Measurements from ENCODE around the gene C14orf132. TPM values are rescaled to one million over a fixed set of nuclear protein-coding genes. Genes with fewer than 3 reads are reported as not detected.

Gene C14orf132
- 1.7 TPM for total RNA-seq
- polyA plus RNA-seq: 4.3 TPM
- long read RNA-seq, donor 1: 0 reads
- long read RNA-seq, donor 2: 0 reads
- long read RNA-seq, donor 3, full-length matches to known transcripts: 1 of 1 reads
- long read RNA-seq, donor 3, partial matches to known transcripts: 0 of 1 reads
- long read RNA-seq, donor 3, other reads (novel, unspliced or antisense): 0 of 1 reads
- long read RNA-seq, donor 4, full-length matches to known transcripts: 1 of 1 reads
- long read RNA-seq, donor 4, partial matches to known transcripts: 0 of 1 reads
- long read RNA-seq, donor 4, other reads (novel, unspliced or antisense): 0 of 1 reads
- long read RNA-seq, donor 5: 0 reads
- long read RNA-seq, donor 6: 0 reads
- long read RNA-seq, donor 7: 0 reads
- long read RNA-seq, donor 8: 0 reads
- long read RNA-seq, donor 9: 0 reads
- long read RNA-seq, donor 10, full-length matches to known transcripts: 1 of 1 reads
- long read RNA-seq, donor 10, partial matches to known transcripts: 0 of 1 reads
- long read RNA-seq, donor 10, other reads (novel, unspliced or antisense): 0 of 1 reads

DNA sequence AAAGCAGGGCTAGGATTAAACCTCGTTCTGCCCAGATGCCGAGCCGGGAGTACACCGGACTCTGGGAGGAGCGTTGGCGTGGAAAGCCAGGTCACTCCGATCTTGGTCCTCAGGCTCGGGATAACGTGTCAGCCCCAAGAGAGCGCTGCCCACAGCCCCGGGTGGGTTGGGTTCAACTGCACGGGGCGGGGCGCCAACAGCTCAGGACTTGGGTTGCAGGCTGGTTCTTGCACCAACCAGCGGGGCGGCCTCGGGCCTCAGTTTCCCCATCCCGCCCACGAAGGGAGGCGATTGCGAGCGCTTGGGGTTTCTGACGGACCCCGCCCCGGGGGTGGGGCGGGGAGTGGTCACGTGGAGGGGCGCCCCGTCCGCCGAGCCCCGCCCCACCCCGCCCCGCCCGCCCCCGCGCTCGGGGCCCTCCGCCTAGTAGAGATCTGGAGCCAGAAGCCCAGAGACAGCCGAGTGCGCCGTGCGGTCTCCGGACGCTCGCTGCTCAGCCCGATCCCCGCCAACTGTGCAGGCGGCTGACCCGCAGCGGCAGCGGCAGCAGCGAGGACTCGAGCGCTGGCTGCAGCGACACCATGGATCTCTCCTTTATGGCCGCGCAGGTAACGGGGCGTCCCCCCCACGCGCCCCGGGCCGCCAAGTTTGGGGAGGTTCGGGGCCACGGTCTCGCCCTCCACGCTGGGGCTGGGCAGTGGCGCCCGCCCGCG is at the start of gene C14orf132:
TSS of gene C14orf132 (plus strand) at position 443 of the 713 bp plus-strand sequence. CDS start at position 582, 139 bp downstream.
- peaks cover 29 to 55% of the 10 kb centered on the region in 2 donors for H3K27me3 ChIP-seq (ENCODE audit: control insufficient read depth in 2 of 2, insufficient read depth in 1 of 2, low read length in 1 of 2)
- 2% methylated on average over 72 of the region's 72 CpGs for WGBS
- peak within 1 kb of the TSS in 1 of 2 donors; percentile 42 for H3K4me3 ChIP-seq (ENCODE audit: low read length in 2 of 2)
- peak in 2 of 9 donors; percentile 4 to 11 for DNase-seq (ENCODE audit: low read depth in 6 of 9, low spot score in 9 of 9)
- peaks cover 0 to 2% of the 10 kb centered on the region in 2 donors for H3K4me1 ChIP-seq (ENCODE audit: control insufficient read depth in 2 of 2, insufficient read depth in 2 of 2, low read length in 2 of 2)
- no peak within 1 kb of the TSS for H3K27ac ChIP-seq (ENCODE audit: low read depth in 1 of 2, low read length in 1 of 2)
- no peaks in the 10 kb centered on the region for H3K36me3 ChIP-seq (ENCODE audit: control insufficient read depth in 2 of 2, insufficient read depth in 2 of 2, low read length in 1 of 2)
- H3K9me3 ChIP-seq (ENCODE audit: control insufficient read depth in 2 of 2, insufficient read depth in 1 of 2, low read length in 1 of 2): no peaks in the 10 kb centered on the region

DNA sequence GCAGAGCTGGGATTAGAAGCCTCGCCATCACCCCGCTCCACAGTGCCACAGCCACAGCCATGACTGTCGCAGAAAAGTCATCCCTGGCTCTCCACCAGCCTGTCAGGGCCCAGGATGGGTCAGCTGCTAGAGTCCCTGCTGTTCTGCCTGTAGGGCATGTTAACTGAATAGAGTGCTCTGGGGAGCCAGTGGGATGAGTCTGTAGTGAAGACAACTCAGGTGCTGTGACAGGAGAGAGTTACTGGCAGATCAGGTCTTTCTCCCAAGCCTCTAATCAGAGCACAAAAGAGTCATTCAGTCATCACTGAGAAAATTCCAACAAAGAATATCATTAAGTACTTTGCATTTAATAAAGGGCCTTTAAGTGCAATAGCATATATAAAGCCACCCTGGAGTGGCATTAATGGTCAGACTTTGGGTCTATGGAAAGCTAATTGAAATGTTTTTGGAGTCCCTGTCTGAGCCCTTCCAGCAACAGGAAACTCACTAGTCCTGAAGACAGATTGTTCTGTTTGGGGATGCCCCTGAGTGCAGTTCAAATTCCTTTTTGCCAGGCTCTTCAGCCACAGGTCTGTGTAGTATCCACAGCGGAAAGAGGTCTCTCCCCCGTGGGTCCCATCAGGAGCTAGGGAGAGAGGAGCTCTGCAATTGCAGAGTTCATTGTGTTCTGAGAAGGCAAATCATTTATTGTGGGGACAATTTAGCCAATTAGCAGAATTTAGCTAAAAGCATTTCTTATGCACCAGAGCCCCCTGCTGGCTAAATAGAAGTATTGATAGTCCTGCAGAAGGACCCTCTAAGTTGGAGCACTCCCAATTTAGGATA is 45.2 kb upstream of the C14orf132 start:
- Histone ChIP-seq H3K9me3 (ENCODE audit: control insufficient read depth in 2 of 2, insufficient read depth in 1 of 2, low read length in 1 of 2) (peaks cover 0 to 1% of the 10 kb centered on the region in 2 donors), H3K4me3 (ENCODE audit: low read length in 2 of 2) (no peak overlapping the region), H3K36me3 (ENCODE audit: control insufficient read depth in 2 of 2, insufficient read depth in 2 of 2, low read length in 1 of 2) (no peaks in the 10 kb centered on the region), H3K4me1 (ENCODE audit: control insufficient read depth in 2 of 2, insufficient read depth in 2 of 2, low read length in 2 of 2) (no peaks in the 10 kb centered on the region), H3K27ac (ENCODE audit: low read depth in 1 of 2, low read length in 1 of 2) (no peak overlapping the region), H3K27me3 (ENCODE audit: control insufficient read depth in 2 of 2, insufficient read depth in 1 of 2, low read length in 1 of 2) (no peaks in the 10 kb centered on the region)
- peak in 7 of 9 donors; percentile 5 to 48 (median 17) for DNase-seq (ENCODE audit: low read depth in 6 of 9, low spot score in 9 of 9)
- WGBS: 57% methylated on average over 5 of the region's 5 CpGs

DNA sequence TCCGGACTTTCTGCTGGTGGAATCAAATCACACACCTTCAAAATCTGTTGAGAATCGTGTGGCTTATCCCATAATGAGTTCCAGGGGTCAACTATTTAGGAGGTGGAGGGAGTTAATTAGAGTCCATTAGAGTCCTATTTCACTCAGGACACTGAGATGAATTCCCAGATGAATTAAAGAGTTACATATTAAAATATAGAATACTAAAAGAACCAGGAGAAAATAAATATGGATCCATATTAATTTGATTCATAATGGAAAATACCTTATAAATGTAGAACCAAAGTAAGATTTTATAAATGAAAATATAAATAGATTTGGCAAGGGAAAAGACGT is 44.6 kb upstream of the C14orf132 start:
- no peak overlapping the region for H3K27ac ChIP-seq (ENCODE audit: low read depth in 1 of 2, low read length in 1 of 2)
- no peaks in the 10 kb centered on the region for H3K27me3 ChIP-seq (ENCODE audit: control insufficient read depth in 2 of 2, insufficient read depth in 1 of 2, low read length in 1 of 2)
- H3K4me1 ChIP-seq (ENCODE audit: control insufficient read depth in 2 of 2, insufficient read depth in 2 of 2, low read length in 2 of 2): no peaks in the 10 kb centered on the region
- DNase-seq (ENCODE audit: low read depth in 6 of 9, low spot score in 9 of 9): no peak
- peaks cover 0 to 1% of the 10 kb centered on the region in 2 donors for H3K9me3 ChIP-seq (ENCODE audit: control insufficient read depth in 2 of 2, insufficient read depth in 1 of 2, low read length in 1 of 2)
- H3K4me3 ChIP-seq (ENCODE audit: low read length in 2 of 2): no peak overlapping the region
- WGBS: 31% methylated on average over 3 of the region's 3 CpGs
- no peaks in the 10 kb centered on the region for H3K36me3 ChIP-seq (ENCODE audit: control insufficient read depth in 2 of 2, insufficient read depth in 2 of 2, low read length in 1 of 2)

DNA sequence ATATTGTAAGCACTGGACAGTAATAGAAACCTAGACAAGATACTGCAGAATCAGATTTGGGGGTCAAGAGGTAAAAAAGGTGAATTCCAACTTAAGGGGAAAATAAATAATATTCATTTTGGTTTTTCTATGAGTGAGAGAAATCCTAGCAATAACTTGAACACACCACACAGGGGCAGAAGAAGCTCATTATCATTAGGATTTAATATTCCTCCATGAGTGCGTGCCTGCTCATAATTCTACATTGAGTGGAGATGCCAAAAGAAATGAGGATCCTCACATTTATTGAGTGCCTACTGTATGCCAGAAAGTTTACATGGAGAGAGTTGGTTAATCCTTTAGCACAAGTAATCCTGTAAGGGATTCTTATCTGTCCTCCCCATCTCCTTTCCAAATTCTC is 40.5 kb upstream of the C14orf132 start:
- H3K27me3 ChIP-seq (ENCODE audit: control insufficient read depth in 2 of 2, insufficient read depth in 1 of 2, low read length in 1 of 2): no peaks in the 10 kb centered on the region
- 72% methylated on average over 1 of the region's 1 CpG for WGBS
- DNase-seq (ENCODE audit: low read depth in 6 of 9, low spot score in 9 of 9): no peak
- no peaks in the 10 kb centered on the region for H3K4me1 ChIP-seq (ENCODE audit: control insufficient read depth in 2 of 2, insufficient read depth in 2 of 2, low read length in 2 of 2)
- H3K27ac ChIP-seq (ENCODE audit: low read depth in 1 of 2, low read length in 1 of 2): no peak overlapping the region
- H3K4me3 ChIP-seq (ENCODE audit: low read length in 2 of 2): no peak overlapping the region
- H3K36me3 ChIP-seq (ENCODE audit: control insufficient read depth in 2 of 2, insufficient read depth in 2 of 2, low read length in 1 of 2): no peaks in the 10 kb centered on the region
- H3K9me3 ChIP-seq (ENCODE audit: control insufficient read depth in 2 of 2, insufficient read depth in 1 of 2, low read length in 1 of 2): no peaks in the 10 kb centered on the region

DNA sequence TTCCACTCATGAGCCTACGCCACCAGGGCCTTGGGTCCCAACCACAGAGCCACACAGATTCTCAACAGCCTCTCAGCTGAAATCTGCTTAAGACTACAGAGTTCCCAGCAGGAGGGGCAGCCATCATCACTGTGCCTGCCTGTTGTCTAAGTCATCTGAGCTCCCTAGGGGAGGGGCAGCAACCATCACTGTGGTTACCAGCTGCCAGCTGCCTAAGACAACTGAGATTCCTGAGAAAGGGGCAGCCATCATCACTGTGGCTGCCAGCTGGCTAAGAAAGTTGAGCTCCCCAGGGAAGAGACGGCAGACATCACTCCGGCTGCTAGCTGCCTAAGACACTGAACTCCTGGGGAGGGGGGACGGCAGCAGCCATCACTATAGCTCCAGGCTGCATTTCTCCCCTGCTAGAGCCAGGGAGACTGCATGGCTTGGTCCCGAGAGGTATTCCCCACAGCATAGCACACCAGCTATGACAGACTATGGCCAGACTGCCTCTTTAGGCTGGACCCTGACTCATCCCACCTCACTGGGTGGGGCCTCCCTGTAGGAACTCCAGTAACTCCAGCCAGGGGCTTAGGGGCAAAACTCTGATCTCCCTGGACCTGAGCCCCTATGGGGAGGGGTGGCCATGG is 37.2 kb upstream of the C14orf132 start:
- no peak overlapping the region for H3K27ac ChIP-seq (ENCODE audit: low read depth in 1 of 2, low read length in 1 of 2)
- no peaks in the 10 kb centered on the region for H3K9me3 ChIP-seq (ENCODE audit: control insufficient read depth in 2 of 2, insufficient read depth in 1 of 2, low read length in 1 of 2)
- H3K4me1 ChIP-seq (ENCODE audit: control insufficient read depth in 2 of 2, insufficient read depth in 2 of 2, low read length in 2 of 2): no peaks in the 10 kb centered on the region
- H3K4me3 ChIP-seq (ENCODE audit: low read length in 2 of 2): no peak overlapping the region
- 86% methylated on average over 5 of the region's 5 CpGs for WGBS
- H3K36me3 ChIP-seq (ENCODE audit: control insufficient read depth in 2 of 2, insufficient read depth in 2 of 2, low read length in 1 of 2): no peaks in the 10 kb centered on the region
- no peak for DNase-seq (ENCODE audit: low read depth in 6 of 9, low spot score in 9 of 9)
- H3K27me3 ChIP-seq (ENCODE audit: control insufficient read depth in 2 of 2, insufficient read depth in 1 of 2, low read length in 1 of 2): no peaks in the 10 kb centered on the region

DNA sequence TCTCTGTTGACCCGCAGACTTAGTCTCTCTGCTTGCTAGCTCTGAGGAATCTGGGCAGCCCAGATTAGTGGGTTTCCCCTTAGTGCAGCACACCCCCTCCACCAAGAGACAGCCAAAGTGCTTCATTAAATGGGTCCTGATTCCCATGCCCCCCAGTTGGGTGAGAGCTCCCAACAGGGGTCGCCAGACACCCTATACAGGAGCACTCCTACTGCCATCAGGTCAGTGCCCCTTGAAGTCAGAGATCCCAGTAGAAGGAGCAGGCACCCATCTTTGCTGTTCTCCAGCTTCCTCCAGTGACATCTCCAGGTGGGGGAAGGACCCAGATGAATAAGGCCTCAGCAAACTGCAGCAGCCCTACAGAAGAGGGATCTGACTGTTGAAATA is 36.7 kb upstream of the C14orf132 start:
- Histone ChIP-seq H3K27me3 (ENCODE audit: control insufficient read depth in 2 of 2, insufficient read depth in 1 of 2, low read length in 1 of 2) (no peaks in the 10 kb centered on the region), H3K4me3 (ENCODE audit: low read length in 2 of 2) (no peak overlapping the region), H3K9me3 (ENCODE audit: control insufficient read depth in 2 of 2, insufficient read depth in 1 of 2, low read length in 1 of 2) (no peaks in the 10 kb centered on the region), H3K4me1 (ENCODE audit: control insufficient read depth in 2 of 2, insufficient read depth in 2 of 2, low read length in 2 of 2) (no peaks in the 10 kb centered on the region), H3K36me3 (ENCODE audit: control insufficient read depth in 2 of 2, insufficient read depth in 2 of 2, low read length in 1 of 2) (no peaks in the 10 kb centered on the region), H3K27ac (ENCODE audit: low read depth in 1 of 2, low read length in 1 of 2) (no peak overlapping the region)
- DNase-seq (ENCODE audit: low read depth in 6 of 9, low spot score in 9 of 9): no peak
- 50% methylated on average over 2 of the region's 2 CpGs for WGBS

DNA sequence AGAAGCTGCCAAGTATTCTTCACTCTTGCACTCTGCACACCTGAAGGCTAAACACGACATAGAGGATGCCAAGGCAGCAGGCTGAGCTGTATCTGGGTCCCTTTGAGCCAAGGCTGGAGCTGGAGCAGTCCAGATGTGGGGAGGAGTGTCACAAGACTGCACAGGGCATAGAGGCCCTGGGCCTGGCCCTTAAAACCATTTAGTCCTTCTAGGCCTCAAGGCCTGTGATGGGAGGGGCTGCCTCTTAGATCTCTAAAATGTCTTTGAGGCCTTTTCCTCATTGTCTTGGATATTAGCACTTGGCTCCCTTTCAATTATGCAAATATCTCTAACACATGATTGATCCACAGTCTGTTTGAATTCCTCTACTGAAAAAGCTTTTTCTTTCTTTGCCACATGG is 28.0 kb upstream of the C14orf132 start:
- Histone ChIP-seq H3K27ac (ENCODE audit: low read depth in 1 of 2, low read length in 1 of 2) (no peak overlapping the region), H3K9me3 (ENCODE audit: control insufficient read depth in 2 of 2, insufficient read depth in 1 of 2, low read length in 1 of 2) (peaks cover 0 to 6% of the 10 kb centered on the region in 2 donors), H3K4me3 (ENCODE audit: low read length in 2 of 2) (no peak overlapping the region), H3K36me3 (ENCODE audit: control insufficient read depth in 2 of 2, insufficient read depth in 2 of 2, low read length in 1 of 2) (no peaks in the 10 kb centered on the region), H3K4me1 (ENCODE audit: control insufficient read depth in 2 of 2, insufficient read depth in 2 of 2, low read length in 2 of 2) (no peaks in the 10 kb centered on the region), H3K27me3 (ENCODE audit: control insufficient read depth in 2 of 2, insufficient read depth in 1 of 2, low read length in 1 of 2) (no peaks in the 10 kb centered on the region)
- 67% methylated on average over 1 of the region's 1 CpG for WGBS
- DNase-seq (ENCODE audit: low read depth in 6 of 9, low spot score in 9 of 9): no peak

DNA sequence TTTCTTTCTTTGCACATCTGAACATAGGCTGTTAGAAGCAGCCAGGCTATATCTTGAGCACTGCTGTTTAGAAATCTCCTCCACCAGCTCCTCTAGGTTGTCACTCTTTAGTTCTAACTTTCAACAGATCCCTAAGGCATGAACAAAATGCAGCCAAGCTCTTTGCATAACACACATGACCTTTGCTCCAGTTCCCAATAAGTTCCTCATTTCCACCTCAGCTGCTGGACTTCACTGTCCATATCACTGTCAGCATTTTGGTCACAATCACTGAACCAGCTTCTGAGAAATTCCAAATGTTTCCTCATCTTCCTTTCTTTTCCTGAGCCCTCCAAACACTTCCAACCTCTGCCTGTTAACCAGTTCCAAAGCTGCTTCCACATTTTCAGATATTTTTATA is 27.6 kb upstream of the C14orf132 start:
- H3K4me3 ChIP-seq (ENCODE audit: low read length in 2 of 2): no peak overlapping the region
- no peaks in the 10 kb centered on the region for H3K36me3 ChIP-seq (ENCODE audit: control insufficient read depth in 2 of 2, insufficient read depth in 2 of 2, low read length in 1 of 2)
- no peak for DNase-seq (ENCODE audit: low read depth in 6 of 9, low spot score in 9 of 9)
- no peaks in the 10 kb centered on the region for H3K27me3 ChIP-seq (ENCODE audit: control insufficient read depth in 2 of 2, insufficient read depth in 1 of 2, low read length in 1 of 2)
- no peaks in the 10 kb centered on the region for H3K4me1 ChIP-seq (ENCODE audit: control insufficient read depth in 2 of 2, insufficient read depth in 2 of 2, low read length in 2 of 2)
- peaks cover 0 to 6% of the 10 kb centered on the region in 2 donors for H3K9me3 ChIP-seq (ENCODE audit: control insufficient read depth in 2 of 2, insufficient read depth in 1 of 2, low read length in 1 of 2)
- H3K27ac ChIP-seq (ENCODE audit: low read depth in 1 of 2, low read length in 1 of 2): no peak overlapping the region

All from thymus (tissue), 14 donors.